ENCODE results near the gene FBXL17.
"Not testable (repeated sequence)": the region's sequence is repeated elsewhere in the genome, so short reads cannot be mapped to it uniquely, and the experiment has no call there.

The FBXL17 gene

GRCh38 chr5:108171759-108172158 lies 210.1 kb downstream of the FBXL17 start:
- DNase-seq (ENCODE audit: low read depth), result no peak
- TF ChIP-seq CTCF (IDR thresholded peaks at IDR 0.05; ENCODE audit: control insufficient read depth, insufficient read depth, low read depth, low read length, missing control alignments), result no peak
- no peak overlapping the region for H3K4me3 ChIP-seq (ENCODE audit: control insufficient read depth, low read depth, low read length)

GRCh38 chr5:108168915-108169314 lies 213.0 kb downstream of the FBXL17 start:
- TF ChIP-seq CTCF (IDR thresholded peaks at IDR 0.05; ENCODE audit: control insufficient read depth, insufficient read depth, low read depth, low read length, missing control alignments), result no peak
- DNase-seq (ENCODE audit: low read depth), result no peak
- no peak overlapping the region for H3K4me3 ChIP-seq (ENCODE audit: control insufficient read depth, low read depth, low read length)

GRCh38 chr5:108167174-108167573 lies 214.7 kb downstream of the FBXL17 start:
- H3K4me3 ChIP-seq (ENCODE audit: control insufficient read depth, low read depth, low read length), result no peak overlapping the region
- no peak for TF ChIP-seq CTCF (IDR thresholded peaks at IDR 0.05; ENCODE audit: control insufficient read depth, insufficient read depth, low read depth, low read length, missing control alignments)
- no peak for DNase-seq (ENCODE audit: low read depth)

- H3K4me3 ChIP-seq (ENCODE audit: control insufficient read depth, low read depth, low read length), result no peak overlapping the region
- no peak for TF ChIP-seq CTCF (IDR thresholded peaks at IDR 0.05; ENCODE audit: control insufficient read depth, insufficient read depth, low read depth, low read length, missing control alignments)
- no peak for DNase-seq (ENCODE audit: low read depth)
Measured at GRCh38 chr5:108164574-108164973, 217.3 kb downstream of the FBXL17 start.

- not testable (repeated sequence) for H3K4me3 ChIP-seq (ENCODE audit: control insufficient read depth, low read depth, low read length); DNase-seq (ENCODE audit: low read depth)
Measured at GRCh38 chr5:108152854-108153253, 229.0 kb downstream of the FBXL17 start.

- no peak overlapping the region for H3K4me3 ChIP-seq (ENCODE audit: control insufficient read depth, low read depth, low read length)
- DNase-seq (ENCODE audit: low read depth), result no peak
- no peak for TF ChIP-seq CTCF (IDR thresholded peaks at IDR 0.05; ENCODE audit: control insufficient read depth, insufficient read depth, low read depth, low read length, missing control alignments)
Measured at GRCh38 chr5:108149369-108149768, 232.5 kb downstream of the FBXL17 start.

- TF ChIP-seq CTCF (IDR thresholded peaks at IDR 0.05; ENCODE audit: control insufficient read depth, insufficient read depth, low read depth, low read length, missing control alignments), result peak; percentile 63
- peak; percentile 25 for DNase-seq (ENCODE audit: low read depth)
- H3K4me3 ChIP-seq (ENCODE audit: control insufficient read depth, low read depth, low read length), result no peak overlapping the region
Measured at GRCh38 chr5:108148715-108149139, 233.2 kb downstream of the FBXL17 start.

All from AG09309 (cell line).